ENCODE measurements around the gene ALG5. TPM values are rescaled to one million over a fixed set of nuclear protein-coding genes. Genes with fewer than 3 reads are reported as not detected.
A peak's percentile ranks its signal among the peaks of the same experiment; 100 is the strongest.

ALG5 gene, protein sequence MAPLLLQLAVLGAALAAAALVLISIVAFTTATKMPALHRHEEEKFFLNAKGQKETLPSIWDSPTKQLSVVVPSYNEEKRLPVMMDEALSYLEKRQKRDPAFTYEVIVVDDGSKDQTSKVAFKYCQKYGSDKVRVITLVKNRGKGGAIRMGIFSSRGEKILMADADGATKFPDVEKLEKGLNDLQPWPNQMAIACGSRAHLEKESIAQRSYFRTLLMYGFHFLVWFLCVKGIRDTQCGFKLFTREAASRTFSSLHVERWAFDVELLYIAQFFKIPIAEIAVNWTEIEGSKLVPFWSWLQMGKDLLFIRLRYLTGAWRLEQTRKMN
- 10 to 100 TPM; 19.5 to 30.1 TPM for total RNA-seq

DNA sequence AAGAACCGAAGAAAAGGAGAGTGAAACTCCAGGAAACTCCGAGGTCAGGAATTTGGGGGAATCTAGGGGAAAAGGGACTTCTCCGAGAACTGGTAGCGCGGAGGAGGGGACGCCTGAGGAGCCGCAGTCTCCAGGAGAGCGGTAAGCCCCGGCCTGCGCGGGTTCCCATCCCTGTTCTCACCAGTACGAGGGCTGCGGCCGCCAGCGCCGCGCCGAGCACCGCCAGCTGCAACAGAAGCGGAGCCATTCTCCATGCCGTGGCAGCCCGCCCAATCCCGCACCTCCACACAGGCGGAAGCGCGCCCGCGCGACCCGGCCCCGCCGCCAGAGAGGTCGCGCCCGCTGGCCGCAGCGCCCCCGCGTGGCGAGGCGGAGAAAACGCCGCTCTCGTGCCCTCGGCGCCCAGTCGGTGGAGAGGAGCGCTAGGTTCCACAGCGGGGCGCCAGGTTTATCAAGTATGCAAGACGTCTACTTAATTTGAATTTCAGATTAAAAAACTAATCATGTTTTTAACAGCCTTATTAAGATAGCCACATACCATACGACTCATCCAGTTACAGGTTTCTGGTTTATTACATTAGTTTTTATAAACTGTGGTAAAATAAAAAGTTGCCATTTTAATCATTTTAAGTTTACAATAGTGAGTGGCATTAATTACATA is at the start of gene ALG5:
Gene ALG5 (minus strand): TSS at position 287 of the 661 bp plus-strand sequence. CDS start 40 bp downstream, at position 247.
- H3K36me3 Mint-ChIP-seq (ENCODE audit: low read depth): peaks cover 77% of the 10 kb centered on the region
- ATAC-seq (replicated peaks): peak; percentile 77
- H3K27me3 Mint-ChIP-seq: no peaks in the 10 kb centered on the region
- no peaks in the 10 kb centered on the region for H3K9me3 Mint-ChIP-seq
- peaks cover 23% of the 10 kb centered on the region for H3K4me1 Mint-ChIP-seq
- peak within 1 kb of the TSS; percentile 100 for H3K27ac Mint-ChIP-seq
- H3K4me3 Mint-ChIP-seq: peak within 1 kb of the TSS; percentile 95

DNA sequence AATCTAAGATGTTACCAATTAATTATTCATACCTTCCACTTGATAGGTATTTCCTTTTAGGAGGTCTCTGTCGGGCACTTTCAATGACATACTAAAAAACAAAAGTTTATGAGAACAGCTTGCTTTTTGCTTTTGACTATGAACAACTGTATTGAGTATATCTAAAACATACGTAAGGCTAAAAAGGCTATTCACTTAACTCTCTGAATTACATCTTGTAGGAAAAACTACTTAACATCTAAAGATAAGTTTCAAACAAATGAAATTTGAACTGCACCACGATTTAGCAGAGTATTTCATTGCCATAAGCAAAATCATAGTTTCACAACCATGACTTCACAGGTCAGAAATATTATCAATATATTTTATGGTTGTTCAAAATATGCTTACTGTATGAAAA is 48.7 kb upstream of the ALG5 start:
- Mint-ChIP-seq H3K27ac (no peak overlapping the region), H3K36me3 (ENCODE audit: low read depth) (peaks cover 94% of the 10 kb centered on the region), H3K27me3 (no peaks in the 10 kb centered on the region), H3K9me3 (no peaks in the 10 kb centered on the region), H3K4me3 (no peak overlapping the region), H3K4me1 (peaks cover 9% of the 10 kb centered on the region)
- ATAC-seq (replicated peaks): no peak

- no peaks in the 10 kb centered on the region for H3K9me3 Mint-ChIP-seq
- no peak overlapping the region for H3K4me3 Mint-ChIP-seq
- no peaks in the 10 kb centered on the region for H3K27me3 Mint-ChIP-seq
- peaks cover 94% of the 10 kb centered on the region for H3K36me3 Mint-ChIP-seq (ENCODE audit: low read depth)
- no peak for ATAC-seq (replicated peaks)
- H3K4me1 Mint-ChIP-seq: peaks cover 4% of the 10 kb centered on the region
- H3K27ac Mint-ChIP-seq: no peak overlapping the region
Observed at GRCh38 chr13:37047032-37047431, 47.9 kb upstream of the ALG5 start.

DNA sequence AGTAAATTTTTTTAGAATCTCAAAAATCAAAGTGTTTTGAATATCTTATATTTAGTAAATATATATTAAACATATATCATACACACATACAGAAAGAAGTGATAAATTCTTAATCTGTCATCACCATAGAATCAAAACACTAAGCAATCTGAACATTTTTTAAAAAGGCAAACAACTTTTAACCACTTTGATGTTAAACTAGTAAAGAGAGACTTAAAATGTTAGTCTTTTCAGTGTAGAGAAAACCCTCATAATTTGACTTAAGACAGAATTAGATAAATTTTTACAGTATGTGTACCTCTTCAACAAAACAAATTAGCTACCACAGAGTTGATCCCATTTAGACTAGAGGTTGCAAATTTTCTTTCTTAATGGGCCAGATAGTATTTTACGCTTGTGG is 46.9 kb upstream of the ALG5 start:
- Mint-ChIP-seq H3K9me3 (no peaks in the 10 kb centered on the region), H3K4me3 (no peak overlapping the region), H3K27me3 (no peaks in the 10 kb centered on the region), H3K4me1 (peaks cover 5% of the 10 kb centered on the region), H3K36me3 (ENCODE audit: low read depth) (peaks cover 94% of the 10 kb centered on the region), H3K27ac (no peak overlapping the region)
- ATAC-seq (replicated peaks): no peak

GRCh38 chr13:37040789-37041188 is 41.6 kb upstream of the ALG5 start:
- Mint-ChIP-seq H3K4me1 (peaks cover 5% of the 10 kb centered on the region), H3K9me3 (no peaks in the 10 kb centered on the region), H3K4me3 (no peak overlapping the region), H3K36me3 (ENCODE audit: low read depth) (peaks cover 99% of the 10 kb centered on the region), H3K27me3 (no peaks in the 10 kb centered on the region), H3K27ac (no peak overlapping the region)
- ATAC-seq (replicated peaks): no peak

DNA sequence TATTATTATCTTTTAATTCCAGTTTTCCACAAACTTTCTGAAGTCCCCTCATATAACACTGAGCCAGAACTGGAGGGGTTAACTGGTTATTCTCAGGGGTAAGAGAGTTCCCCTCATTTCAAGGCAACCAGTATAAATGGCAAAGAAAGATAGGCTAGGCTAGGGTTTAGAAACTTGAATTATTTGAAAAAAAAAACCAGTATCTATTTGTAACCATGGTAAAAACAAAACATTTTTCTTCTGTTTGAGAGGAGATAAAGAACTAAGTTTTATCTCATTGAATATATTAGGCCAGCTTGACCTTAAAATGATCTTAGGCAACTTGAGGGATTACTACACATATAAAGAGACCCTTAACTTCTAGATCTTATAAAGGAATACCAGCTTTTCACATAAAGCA is 40.8 kb upstream of the ALG5 start:
- Mint-ChIP-seq H3K9me3 (no peaks in the 10 kb centered on the region), H3K27me3 (no peaks in the 10 kb centered on the region), H3K4me1 (peaks cover 5% of the 10 kb centered on the region), H3K27ac (no peak overlapping the region), H3K4me3 (no peak overlapping the region), H3K36me3 (ENCODE audit: low read depth) (peaks cover 100% of the 10 kb centered on the region)
- ATAC-seq (replicated peaks): no peak

DNA sequence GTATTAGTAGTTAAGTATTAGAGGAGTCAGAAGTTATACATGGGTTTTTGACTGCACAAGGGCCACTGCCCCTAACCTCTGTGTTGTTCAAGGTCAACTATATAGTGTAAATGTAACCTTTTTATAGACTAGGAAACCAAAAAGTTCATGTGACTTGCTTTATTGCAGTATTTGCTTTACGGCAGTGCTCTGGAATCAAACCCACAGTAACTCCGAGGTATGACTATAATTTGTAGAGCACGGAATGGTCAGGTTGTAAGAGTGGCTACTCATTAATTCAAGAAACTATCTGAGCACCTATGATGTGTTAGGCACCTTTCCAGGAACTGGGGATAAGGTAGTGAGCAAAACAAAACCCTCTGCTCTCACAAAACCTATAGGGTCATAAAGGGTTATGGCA is 38.1 kb upstream of the ALG5 start:
- H3K9me3 Mint-ChIP-seq: no peaks in the 10 kb centered on the region
- no peaks in the 10 kb centered on the region for H3K27me3 Mint-ChIP-seq
- ATAC-seq (replicated peaks): no peak
- H3K4me3 Mint-ChIP-seq: no peak overlapping the region
- peaks cover 100% of the 10 kb centered on the region for H3K36me3 Mint-ChIP-seq (ENCODE audit: low read depth)
- H3K4me1 Mint-ChIP-seq: peaks cover 5% of the 10 kb centered on the region
- H3K27ac Mint-ChIP-seq: no peak overlapping the region

DNA sequence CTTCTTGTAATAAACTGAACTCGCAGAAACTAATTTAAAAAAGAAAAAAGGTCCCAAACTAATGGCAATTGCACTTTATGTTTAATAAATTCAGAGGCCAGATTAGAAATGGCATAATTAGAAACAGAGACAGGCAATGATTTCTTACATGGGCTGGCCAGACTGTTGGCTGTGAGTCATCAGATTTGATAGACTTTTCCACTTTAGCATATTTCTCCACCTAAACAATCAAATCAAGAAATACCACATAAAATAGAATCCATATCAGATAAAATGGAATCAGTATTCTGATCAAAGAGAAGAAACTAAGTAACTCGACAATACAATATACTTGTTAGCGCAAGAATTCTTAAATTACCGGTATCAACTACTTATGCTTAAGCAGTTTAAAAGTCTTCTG is 30.5 kb upstream of the ALG5 start:
- H3K36me3 Mint-ChIP-seq (ENCODE audit: low read depth): peaks cover 94% of the 10 kb centered on the region
- H3K27ac Mint-ChIP-seq: no peak overlapping the region
- no peaks in the 10 kb centered on the region for H3K27me3 Mint-ChIP-seq
- no peak overlapping the region for H3K4me3 Mint-ChIP-seq
- no peaks in the 10 kb centered on the region for H3K9me3 Mint-ChIP-seq
- H3K4me1 Mint-ChIP-seq: peaks cover 5% of the 10 kb centered on the region
- ATAC-seq (replicated peaks): no peak

DNA sequence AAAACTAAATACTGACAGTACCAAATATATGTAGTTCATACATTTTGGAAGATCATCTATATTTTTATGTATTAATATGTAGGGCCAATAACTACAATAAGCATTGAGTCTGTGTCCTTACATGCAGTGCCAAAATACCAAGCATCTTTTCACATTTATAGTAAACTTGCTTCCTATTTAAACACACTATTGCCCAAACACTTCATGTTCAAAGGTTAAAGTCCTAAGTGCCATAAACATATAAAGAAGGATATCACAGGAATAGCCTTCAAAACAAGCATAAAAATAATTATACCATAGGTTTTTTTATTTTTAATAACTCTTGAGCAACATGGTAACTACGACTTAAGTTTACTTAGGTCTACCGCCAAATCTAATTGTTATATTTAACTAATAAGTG is 28.5 kb upstream of the ALG5 start:
- no peaks in the 10 kb centered on the region for H3K9me3 Mint-ChIP-seq
- H3K27ac Mint-ChIP-seq: no peak overlapping the region
- H3K4me3 Mint-ChIP-seq: no peak overlapping the region
- H3K4me1 Mint-ChIP-seq: peaks cover 5% of the 10 kb centered on the region
- ATAC-seq (replicated peaks): no peak
- peaks cover 94% of the 10 kb centered on the region for H3K36me3 Mint-ChIP-seq (ENCODE audit: low read depth)
- no peaks in the 10 kb centered on the region for H3K27me3 Mint-ChIP-seq

- no peaks in the 10 kb centered on the region for H3K27me3 Mint-ChIP-seq
- H3K4me3 Mint-ChIP-seq: no peak overlapping the region
- H3K27ac Mint-ChIP-seq: no peak overlapping the region
- peaks cover 1% of the 10 kb centered on the region for H3K4me1 Mint-ChIP-seq
- no peak for ATAC-seq (replicated peaks)
- H3K9me3 Mint-ChIP-seq: no peaks in the 10 kb centered on the region
- H3K36me3 Mint-ChIP-seq (ENCODE audit: low read depth): peaks cover 94% of the 10 kb centered on the region
Observed at GRCh38 chr13:37026771-37027170, 27.6 kb upstream of the ALG5 start.

- Mint-ChIP-seq H3K36me3 (ENCODE audit: low read depth) (peaks cover 87% of the 10 kb centered on the region), H3K4me3 (no peak overlapping the region), H3K9me3 (no peaks in the 10 kb centered on the region), H3K27ac (no peak overlapping the region), H3K4me1 (no peaks in the 10 kb centered on the region), H3K27me3 (no peaks in the 10 kb centered on the region)
- no peak for ATAC-seq (replicated peaks)
Observed at GRCh38 chr13:37023871-37024270, 24.7 kb upstream of the ALG5 start.

- H3K27me3 Mint-ChIP-seq: no peaks in the 10 kb centered on the region
- H3K4me3 Mint-ChIP-seq: no peak overlapping the region
- H3K36me3 Mint-ChIP-seq (ENCODE audit: low read depth): peaks cover 97% of the 10 kb centered on the region
- H3K4me1 Mint-ChIP-seq: no peaks in the 10 kb centered on the region
- H3K27ac Mint-ChIP-seq: no peak overlapping the region
- no peak for ATAC-seq (replicated peaks)
- no peaks in the 10 kb centered on the region for H3K9me3 Mint-ChIP-seq
Observed at GRCh38 chr13:37014609-37015008, 15.5 kb upstream of the ALG5 start.

DNA sequence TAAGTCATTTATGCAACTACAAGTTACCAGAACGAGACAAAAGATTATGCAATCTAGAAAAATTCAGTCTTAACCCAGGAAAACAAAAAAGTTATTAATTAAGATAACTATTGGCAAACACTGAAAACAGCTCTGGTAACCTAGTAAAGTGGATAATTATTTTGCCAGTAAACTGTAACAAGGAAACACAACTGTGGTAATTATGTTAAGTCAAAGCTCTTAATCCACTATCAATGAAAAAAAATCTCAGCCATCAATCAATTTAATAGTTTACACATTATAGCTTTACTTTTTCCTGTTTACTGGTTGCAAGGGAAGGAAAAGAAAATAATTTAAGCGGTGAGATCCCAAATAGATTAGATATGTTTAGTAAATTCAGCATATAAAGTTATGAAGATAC is 12.6 kb upstream of the ALG5 start:
- peak overlapping the region; percentile 25 for H3K27ac Mint-ChIP-seq
- no peak for ATAC-seq (replicated peaks)

GRCh38 chr13:37011002-37011401 is 11.9 kb upstream of the ALG5 start:
- Mint-ChIP-seq H3K4me1 (peaks cover 7% of the 10 kb centered on the region), H3K4me3 (no peak overlapping the region), H3K27me3 (no peaks in the 10 kb centered on the region), H3K36me3 (ENCODE audit: low read depth) (peaks cover 99% of the 10 kb centered on the region), H3K9me3 (no peaks in the 10 kb centered on the region), H3K27ac (peak overlapping the region; percentile 68)
- ATAC-seq (replicated peaks): no peak

More for the DNA sequence above, 12.6 kb upstream of the ALG5 start:
- Mint-ChIP-seq H3K4me3 (no peak overlapping the region), H3K36me3 (ENCODE audit: low read depth) (peaks cover 99% of the 10 kb centered on the region), H3K4me1 (peaks cover 7% of the 10 kb centered on the region), H3K9me3 (no peaks in the 10 kb centered on the region), H3K27me3 (no peaks in the 10 kb centered on the region)

DNA sequence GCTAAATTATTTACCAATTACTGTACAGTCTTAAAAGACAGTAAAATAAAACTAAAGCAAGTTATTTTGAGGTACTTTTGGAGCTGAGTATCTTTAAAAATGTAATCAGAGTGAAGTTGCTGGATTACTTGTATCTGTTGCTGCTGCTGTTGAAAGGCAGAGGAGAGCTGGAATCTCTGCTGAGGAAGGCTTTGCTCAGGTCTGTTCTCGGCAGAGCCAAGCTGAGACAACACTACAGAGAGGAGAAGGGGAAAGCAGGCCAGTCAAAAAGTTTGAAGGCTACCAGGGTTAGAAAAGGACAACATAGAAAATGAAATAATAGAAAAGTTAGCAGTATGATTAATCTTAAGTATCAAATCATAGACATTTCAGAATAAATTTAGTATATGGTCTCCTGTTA is 11.3 kb upstream of the ALG5 start:
- Mint-ChIP-seq H3K4me1 (peaks cover 7% of the 10 kb centered on the region), H3K27ac (peak overlapping the region; percentile 68), H3K4me3 (no peak overlapping the region), H3K9me3 (no peaks in the 10 kb centered on the region), H3K36me3 (ENCODE audit: low read depth) (peaks cover 99% of the 10 kb centered on the region), H3K27me3 (no peaks in the 10 kb centered on the region)
- no peak for ATAC-seq (replicated peaks)
